ENCODE data around the gene HOXA6.

HOXA6 gene

GRCh38 chr7:27138472-27138871 is 9.1 kb downstream of the HOXA6 start:
- DNase-seq (ENCODE audit: low read depth), result no peak
- TF ChIP-seq CTCF (IDR thresholded peaks at IDR 0.05; ENCODE audit: insufficient read depth, low read depth, low read length, missing control alignments), result no peak
- H3K4me3 ChIP-seq (ENCODE audit: low read depth, low read length), result no peak overlapping the region

- no peak overlapping the region for H3K4me3 ChIP-seq (ENCODE audit: low read depth, low read length)
- no peak for TF ChIP-seq CTCF (IDR thresholded peaks at IDR 0.05; ENCODE audit: insufficient read depth, low read depth, low read length, missing control alignments)
- DNase-seq (ENCODE audit: low read depth), result no peak
These were observed 9.8 kb downstream of the HOXA6 start for GRCh38 chr7:27137640-27138315.

- no peak for TF ChIP-seq CTCF (IDR thresholded peaks at IDR 0.05; ENCODE audit: insufficient read depth, low read depth, low read length, missing control alignments)
- peak; percentile 54 for DNase-seq (ENCODE audit: low read depth)
- no peak overlapping the region for H3K4me3 ChIP-seq (ENCODE audit: low read depth, low read length)
These were observed 13.2 kb downstream of the HOXA6 start for GRCh38 chr7:27134392-27134791.

GRCh38 chr7:27133409-27134231 is 14.0 kb downstream of the HOXA6 start:
- DNase-seq (ENCODE audit: low read depth), result no peak
- no peak overlapping the region for H3K4me3 ChIP-seq (ENCODE audit: low read depth, low read length)
- TF ChIP-seq CTCF (IDR thresholded peaks at IDR 0.05; ENCODE audit: insufficient read depth, low read depth, low read length, missing control alignments), result no peak

- TF ChIP-seq CTCF (IDR thresholded peaks at IDR 0.05; ENCODE audit: insufficient read depth, low read depth, low read length, missing control alignments), result no peak
- DNase-seq (ENCODE audit: low read depth), result no peak
- H3K4me3 ChIP-seq (ENCODE audit: low read depth, low read length), result no peak overlapping the region
These were observed 14.6 kb downstream of the HOXA6 start for GRCh38 chr7:27132978-27133377.

GRCh38 chr7:27132214-27132613 is 15.4 kb downstream of the HOXA6 start:
- DNase-seq (ENCODE audit: low read depth), result no peak
- TF ChIP-seq CTCF (IDR thresholded peaks at IDR 0.05; ENCODE audit: insufficient read depth, low read depth, low read length, missing control alignments), result no peak

More at GRCh38 chr7:27132214-27132613, 15.4 kb downstream of the HOXA6 start:
- H3K4me3 ChIP-seq (ENCODE audit: low read depth, low read length), result no peak overlapping the region

All from GM12865 (cell line).